Pulmonary artery endothelial cell (primary cell): ENCODE measurements around the gene KLHDC1. TPM values are rescaled to one million over a fixed set of nuclear protein-coding genes. Genes with fewer than 3 reads are reported as not detected.
"Not testable (repeated sequence)": the region's sequence is repeated elsewhere in the genome, so short reads cannot be mapped to it uniquely, and the experiment has no call there.

Experiments
- DNase-seq: peaks from one replicate; pipeline ENCODE4 v3.0.0-alpha.2; 2011; ENCODE audit warnings: low read depth, low spot score
- total RNA-seq: library from RNA; depleted of rRNA; stranded (reverse); fragments of >200 nt; gene quantifications from 2 replicates; pipeline ENCODE4 v1.2.3, GENCODE V29; 2014

KLHDC1 gene
- 1.2 and 2.0 TPM in 2 replicates for total RNA-seq

GRCh38 chr14:49692811-49693734 is at the start of gene KLHDC1:
TSS of gene KLHDC1 (plus strand) at chr14:49693120. CDS start at chr14:49693195, 75 bp downstream.
- DNase-seq, result peak; percentile 41

GRCh38 chr14:49653508-49653907 is 39.4 kb upstream of the KLHDC1 start:
- DNase-seq, result no peak

- no peak for DNase-seq
These were observed 38.4 kb upstream of the KLHDC1 start for GRCh38 chr14:49654511-49654910.

- not testable (repeated sequence) for DNase-seq
These were observed 35.4 kb upstream of the KLHDC1 start for GRCh38 chr14:49657500-49657899.

- no peak for DNase-seq
These were observed 33.1 kb upstream of the KLHDC1 start for GRCh38 chr14:49659526-49660455.

GRCh38 chr14:49670475-49670874 is 22.4 kb upstream of the KLHDC1 start:
- DNase-seq, result no peak

- DNase-seq, result no peak
These were observed 19.3 kb upstream of the KLHDC1 start for GRCh38 chr14:49673586-49673985.

GRCh38 chr14:49677643-49678042 is 15.3 kb upstream of the KLHDC1 start:
- DNase-seq, result no peak

GRCh38 chr14:49679271-49679670 is 13.6 kb upstream of the KLHDC1 start:
- DNase-seq, result no peak

- DNase-seq, result no peak
These were observed 6.5 kb upstream of the KLHDC1 start for GRCh38 chr14:49686425-49686824.

GRCh38 chr14:49687942-49688700 is 4.8 kb upstream of the KLHDC1 start, which contains the start of gene POLE2:
TSS of gene POLE2 (minus strand) at chr14:49688214. CDS start at chr14:49688203, 11 bp downstream.
- DNase-seq, result no peak

- DNase-seq, result no peak
These were observed 4.3 kb upstream of the KLHDC1 start for GRCh38 chr14:49688701-49689030.

GRCh38 chr14:49691031-49691430 is 1.9 kb upstream of the KLHDC1 start:
- DNase-seq, result no peak

GRCh38 chr14:49692193-49692757 is 645 bp upstream of the KLHDC1 start:
- DNase-seq, result no peak

- not testable (repeated sequence) for DNase-seq
These were observed 810 bp downstream of the KLHDC1 start for GRCh38 chr14:49693735-49694124.

- no peak for DNase-seq
These were observed 9.8 kb downstream of the KLHDC1 start for GRCh38 chr14:49702725-49703124.

GRCh38 chr14:49703965-49704364 is 11.0 kb downstream of the KLHDC1 start:
- DNase-seq, result no peak

GRCh38 chr14:49704471-49704870 is 11.6 kb downstream of the KLHDC1 start:
- DNase-seq, result not testable (repeated sequence)

GRCh38 chr14:49710993-49711392 is 18.1 kb downstream of the KLHDC1 start:
- not testable (repeated sequence) for DNase-seq

- no peak for DNase-seq
These were observed 27.8 kb downstream of the KLHDC1 start for GRCh38 chr14:49720744-49721143.
